ENCODE measurements around the gene ACACB. TPM values are rescaled to one million over a fixed set of nuclear protein-coding genes. Genes with fewer than 3 reads are reported as not detected.
A peak's percentile ranks its signal among the peaks of the same experiment; 100 is the strongest.

ACACB gene
- total RNA-seq, 4 donors from 2014 or later: 69.5 to 132 (median 93.6) TPM

DNA sequence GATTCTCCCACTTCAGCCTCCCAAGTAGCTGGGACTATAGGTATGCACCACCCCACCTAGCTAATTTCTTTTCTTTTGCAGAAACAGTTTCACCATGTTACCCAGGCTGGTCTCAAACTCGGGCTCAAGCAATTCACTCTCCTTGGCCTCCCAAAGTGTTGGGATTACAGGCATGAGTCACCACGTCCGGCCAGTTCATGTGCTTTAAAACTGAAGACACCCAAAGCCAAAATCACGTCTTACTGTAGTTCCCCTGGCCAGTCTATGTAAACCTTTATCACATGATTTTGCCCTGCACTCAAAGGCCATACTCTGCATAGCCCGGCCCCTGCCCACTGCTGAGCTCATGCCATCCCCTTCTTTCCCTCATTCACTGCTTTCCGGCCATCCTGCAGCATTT lies 27.6 kb upstream of the ACACB start:
- in situ Hi-C loops (cut with MboI; ENCODE audit: low pct_ligation_motif_present in 1 of 4, low pct_unique_long_range_greater_than_20kb in 1 of 4, low sequenced_read_pairs in 3 of 4) (loop anchor here in 2 of 4 donors (25.0 kb wide), 2 partner anchors 427 to 527 kb away; partner anchors contain the start of genes ISCU (in 2 of the 2) and SART3 (in 2 of the 2)), intact Hi-C loops (cut with DNase I; ENCODE audit: low total_unique reads) (no loop called here)
- Histone ChIP-seq H3K36me3 (peaks cover 0 to 43% (median 5%) of the 10 kb centered on the region in 4 donors), H3K9me3 (no peaks in the 10 kb centered on the region), H3K27me3 (no peaks in the 10 kb centered on the region), H3K27ac (no peak overlapping the region), H3K4me1 (peaks cover 8 to 29% (median 19%) of the 10 kb centered on the region in 4 donors), H3K4me3 (no peak overlapping the region)
- WGBS, 2 donors (ENCODE audit: low coverage in 1 of 2): 68 to 75% methylated on average over 5 to 6 of the region's 6 CpGs
- no peak for TF ChIP-seq POLR2A (IDR thresholded peaks at IDR 0.05)
- TF ChIP-seq EP300 (IDR thresholded peaks at IDR 0.05; ENCODE audit: low read depth): no peak
- no peak for TF ChIP-seq POLR2AphosphoS5 (IDR thresholded peaks at IDR 0.05)
- TF ChIP-seq, protein P1, sequence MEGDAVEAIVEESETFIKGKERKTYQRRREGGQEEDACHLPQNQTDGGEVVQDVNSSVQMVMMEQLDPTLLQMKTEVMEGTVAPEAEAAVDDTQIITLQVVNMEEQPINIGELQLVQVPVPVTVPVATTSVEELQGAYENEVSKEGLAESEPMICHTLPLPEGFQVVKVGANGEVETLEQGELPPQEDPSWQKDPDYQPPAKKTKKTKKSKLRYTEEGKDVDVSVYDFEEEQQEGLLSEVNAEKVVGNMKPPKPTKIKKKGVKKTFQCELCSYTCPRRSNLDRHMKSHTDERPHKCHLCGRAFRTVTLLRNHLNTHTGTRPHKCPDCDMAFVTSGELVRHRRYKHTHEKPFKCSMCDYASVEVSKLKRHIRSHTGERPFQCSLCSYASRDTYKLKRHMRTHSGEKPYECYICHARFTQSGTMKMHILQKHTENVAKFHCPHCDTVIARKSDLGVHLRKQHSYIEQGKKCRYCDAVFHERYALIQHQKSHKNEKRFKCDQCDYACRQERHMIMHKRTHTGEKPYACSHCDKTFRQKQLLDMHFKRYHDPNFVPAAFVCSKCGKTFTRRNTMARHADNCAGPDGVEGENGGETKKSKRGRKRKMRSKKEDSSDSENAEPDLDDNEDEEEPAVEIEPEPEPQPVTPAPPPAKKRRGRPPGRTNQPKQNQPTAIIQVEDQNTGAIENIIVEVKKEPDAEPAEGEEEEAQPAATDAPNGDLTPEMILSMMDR (IDR thresholded peaks at IDR 0.05): no peak
- no peak for DNase-seq

DNA sequence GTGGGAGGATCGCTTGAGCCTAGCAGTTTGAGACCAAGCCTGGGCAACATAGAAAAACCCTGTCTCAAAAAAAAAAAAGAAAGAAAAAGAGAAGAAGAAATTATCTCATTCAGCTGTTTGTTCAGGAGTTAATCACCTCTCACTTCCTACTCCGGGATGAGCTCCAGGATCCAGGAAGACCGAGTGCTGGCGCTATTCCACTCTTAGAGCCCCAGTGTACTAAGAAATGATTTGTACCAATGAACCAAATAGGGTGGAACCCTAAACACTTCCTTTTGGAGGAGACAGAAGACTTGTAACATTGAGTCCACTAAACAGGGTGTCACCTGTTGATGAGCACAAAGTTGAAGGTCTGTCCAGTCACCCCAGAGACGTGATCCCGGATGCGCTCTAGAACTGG lies 26.7 kb upstream of the ACACB start:
- 81% methylated on average over 7 of the region's 7 CpGs; no CpG with 5 or more reads in 1 of the 2 donors for WGBS, 2 donors (ENCODE audit: low coverage in 1 of 2)
- peaks cover 0 to 39% (median 5%) of the 10 kb centered on the region in 4 donors for H3K36me3 ChIP-seq
- in situ Hi-C loops (cut with MboI; ENCODE audit: low pct_ligation_motif_present in 1 of 4, low pct_unique_long_range_greater_than_20kb in 1 of 4, low sequenced_read_pairs in 3 of 4): loop anchor here in 2 of 4 donors (10.0 to 25.0 kb wide), 3 partner anchors 135 to 527 kb away; partner anchors contain the start of genes ISCU (in 2 of the 2) and SART3 (in 2 of the 2)
- H3K4me1 ChIP-seq: peaks cover 8 to 30% (median 16%) of the 10 kb centered on the region in 4 donors
- H3K9me3 ChIP-seq: no peaks in the 10 kb centered on the region
- H3K27ac ChIP-seq: no peak overlapping the region
- no peak for DNase-seq
- TF ChIP-seq, protein P1 (IDR thresholded peaks at IDR 0.05): no peak
- TF ChIP-seq EP300 (IDR thresholded peaks at IDR 0.05; ENCODE audit: low read depth) (no peak), POLR2A (IDR thresholded peaks at IDR 0.05) (no peak), POLR2AphosphoS5 (IDR thresholded peaks at IDR 0.05) (no peak)
- H3K27me3 ChIP-seq: no peaks in the 10 kb centered on the region
- intact Hi-C loops (cut with DNase I; ENCODE audit: low total_unique reads): no loop called here
- H3K4me3 ChIP-seq: no peak overlapping the region

DNA sequence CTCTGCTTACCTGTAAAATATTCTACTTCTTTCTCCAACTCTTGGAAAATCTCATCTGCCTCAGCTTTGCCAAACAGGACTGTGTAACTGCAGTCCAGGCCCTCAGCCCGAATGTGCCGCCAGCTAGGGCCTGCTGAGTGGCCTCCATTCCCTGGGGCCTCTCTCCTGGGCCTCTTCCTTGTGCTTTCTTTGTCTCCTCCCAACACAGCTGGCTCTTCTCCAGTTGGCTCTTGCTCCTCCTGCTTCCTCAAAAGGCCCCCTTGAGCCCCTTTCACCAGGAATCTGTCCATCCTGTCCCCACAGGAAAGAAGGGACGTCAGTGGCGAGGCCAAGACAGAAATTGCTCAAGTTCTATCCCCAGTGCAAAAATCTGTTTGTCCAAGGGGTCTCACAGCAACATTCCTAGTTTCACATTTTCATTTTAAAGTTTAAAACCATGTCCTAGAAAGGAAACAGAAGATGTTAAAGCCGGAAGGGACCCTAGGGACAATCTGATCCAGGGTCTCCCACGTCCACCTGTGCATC lies 23.8 kb upstream of the ACACB start:
- H3K27ac ChIP-seq: peak overlapping the region; percentile 73 to 83 (median 75)
- in situ Hi-C loops (cut with MboI; ENCODE audit: low pct_ligation_motif_present in 1 of 4, low pct_unique_long_range_greater_than_20kb in 1 of 4, low sequenced_read_pairs in 3 of 4): loop anchor here in 2 of 4 donors (10.0 to 25.0 kb wide), 3 partner anchors 138 to 530 kb away; partner anchors contain the start of genes ISCU (in 2 of the 2) and SART3 (in 2 of the 2)
- WGBS, 2 donors (ENCODE audit: low coverage in 1 of 2): 59% methylated on average over 6 of the region's 6 CpGs; no CpG with 5 or more reads in 1 of the 2 donors
- H3K27me3 ChIP-seq: no peaks in the 10 kb centered on the region
- no peaks in the 10 kb centered on the region for H3K9me3 ChIP-seq
- no peak for DNase-seq
- intact Hi-C loops (cut with DNase I; ENCODE audit: low total_unique reads): no loop called here
- H3K36me3 ChIP-seq: peaks cover 0 to 19% (median 1%) of the 10 kb centered on the region in 4 donors
- H3K4me1 ChIP-seq: peaks cover 13 to 35% (median 20%) of the 10 kb centered on the region in 4 donors
- TF ChIP-seq POLR2AphosphoS5 (IDR thresholded peaks at IDR 0.05) (no peak), POLR2A (IDR thresholded peaks at IDR 0.05) (no peak), EP300 (IDR thresholded peaks at IDR 0.05; ENCODE audit: low read depth) (no peak)
- TF ChIP-seq, protein P1 (IDR thresholded peaks at IDR 0.05): no peak
- peak overlapping the region; percentile 30 to 54 (median 36) for H3K4me3 ChIP-seq

DNA sequence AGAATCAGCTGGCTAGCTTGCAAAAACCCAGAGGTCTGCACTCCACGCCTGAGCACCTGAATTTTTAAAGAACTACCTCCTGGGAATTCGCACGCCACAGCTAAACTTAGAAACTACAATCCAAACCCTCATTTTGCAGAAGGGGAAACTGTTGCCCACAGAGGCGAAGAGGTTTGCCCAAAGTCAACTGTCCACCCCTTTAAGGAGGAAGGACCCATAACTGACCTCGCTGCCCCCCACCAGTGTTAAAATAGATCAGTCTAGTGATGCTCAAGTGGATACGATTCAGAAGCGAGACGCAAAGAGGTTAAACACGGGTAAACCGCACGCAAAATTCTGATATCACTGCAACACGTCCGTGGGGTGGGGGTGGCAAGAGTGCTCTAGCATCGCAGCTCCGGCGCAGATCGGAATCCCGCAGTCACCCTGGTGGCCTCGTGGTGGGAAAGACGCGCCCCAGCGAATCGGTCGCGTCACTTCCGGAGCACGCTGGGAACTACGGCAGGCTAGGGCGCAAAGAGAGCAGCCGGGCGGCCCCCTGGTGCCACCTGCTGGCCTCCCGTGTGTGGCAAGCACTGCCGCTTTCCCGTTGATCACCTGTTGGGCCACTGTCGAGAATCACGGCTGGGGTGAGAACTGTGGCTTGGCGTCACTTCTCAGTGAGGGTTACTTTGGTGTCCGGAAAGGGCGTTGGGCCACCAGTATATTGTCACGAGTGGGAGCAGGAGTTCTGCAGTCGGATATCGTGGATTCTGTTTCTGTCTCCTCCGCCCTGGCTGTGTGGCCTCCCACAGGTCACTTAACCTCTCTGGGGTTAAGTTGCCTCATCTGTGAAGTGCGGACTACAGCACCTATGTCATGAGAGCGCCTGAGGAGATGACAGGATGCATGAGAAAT lies 23.1 kb upstream of the ACACB start, which contains the start of gene ALKBH2:
Gene ALKBH2, minus strand, starts transcription at position 451 of the 897 bp plus-strand sequence. CDS start 686 bp downstream, outside the sequence.
- Histone ChIP-seq H3K36me3 (peaks cover 0 to 12% (median 1%) of the 10 kb centered on the region in 4 donors), H3K4me3 (peak within 1 kb of the TSS; percentile 30 to 54 (median 36)), H3K27me3 (no peaks in the 10 kb centered on the region), H3K9me3 (no peaks in the 10 kb centered on the region), H3K4me1 (peaks cover 15 to 36% (median 22%) of the 10 kb centered on the region in 4 donors), H3K27ac (peak within 1 kb of the TSS; percentile 73 to 83 (median 75))
- in situ Hi-C loops (cut with MboI; ENCODE audit: low pct_ligation_motif_present in 1 of 4, low pct_unique_long_range_greater_than_20kb in 1 of 4, low sequenced_read_pairs in 3 of 4): loop anchor here in 2 of 4 donors (10.0 to 25.0 kb wide), 3 partner anchors 138 to 531 kb away; partner anchors contain the start of genes ISCU (in 2 of the 2) and SART3 (in 2 of the 2)
- WGBS, 2 donors (ENCODE audit: low coverage in 1 of 2): 7 to 24% methylated on average over 4 to 45 of the region's 45 CpGs
- peak; percentile 76 for TF ChIP-seq POLR2AphosphoS5 (IDR thresholded peaks at IDR 0.05)
- TF ChIP-seq EP300 (IDR thresholded peaks at IDR 0.05; ENCODE audit: low read depth): peak; percentile 82
- TF ChIP-seq, protein P1 (IDR thresholded peaks at IDR 0.05): peak; percentile 96 to 99 (median 98)
- peak; percentile 25 for TF ChIP-seq POLR2A (IDR thresholded peaks at IDR 0.05)
- intact Hi-C loops (cut with DNase I; ENCODE audit: low total_unique reads): no loop called here
- DNase-seq: peak; percentile 95
